ENCODE data around the gene MTERF4. TPM values are rescaled to one million over a fixed set of nuclear protein-coding genes. Genes with fewer than 3 reads are reported as not detected.

MTERF4 gene
- total RNA-seq, 1 experiment from 2014 or later: 32.4 TPM

- DNase-seq: no peak
- H3K36me3 ChIP-seq (replicated peaks; ENCODE audit: control insufficient read depth, insufficient read depth, low read length): peaks cover 16% of the 10 kb centered on the region
- no peak overlapping the region for H3K4me3 ChIP-seq (ENCODE audit: insufficient read depth, low read depth, low read length)
- H3K27me3 ChIP-seq (ENCODE audit: control insufficient read depth, insufficient read depth, low read length): no peaks in the 10 kb centered on the region
Measured at GRCh38 chr2:241139531-241140444, 37.7 kb upstream of the MTERF4 start.

GRCh38 chr2:241138471-241138870 lies 36.4 kb upstream of the MTERF4 start:
- H3K36me3 ChIP-seq (replicated peaks; ENCODE audit: control insufficient read depth, insufficient read depth, low read length): peaks cover 16% of the 10 kb centered on the region
- no peak for DNase-seq
- H3K27me3 ChIP-seq (ENCODE audit: control insufficient read depth, insufficient read depth, low read length): no peaks in the 10 kb centered on the region
- H3K4me3 ChIP-seq (ENCODE audit: insufficient read depth, low read depth, low read length): no peak overlapping the region

- peaks cover 17% of the 10 kb centered on the region for H3K36me3 ChIP-seq (replicated peaks; ENCODE audit: control insufficient read depth, insufficient read depth, low read length)
- no peak overlapping the region for H3K4me3 ChIP-seq (ENCODE audit: insufficient read depth, low read depth, low read length)
- no peaks in the 10 kb centered on the region for H3K27me3 ChIP-seq (ENCODE audit: control insufficient read depth, insufficient read depth, low read length)
- DNase-seq: no peak
Measured at GRCh38 chr2:241137276-241138190, 35.4 kb upstream of the MTERF4 start.

GRCh38 chr2:241136661-241137260 lies 34.7 kb upstream of the MTERF4 start:
- DNase-seq: no peak
- H3K4me3 ChIP-seq (ENCODE audit: insufficient read depth, low read depth, low read length): no peak overlapping the region
- no peaks in the 10 kb centered on the region for H3K27me3 ChIP-seq (ENCODE audit: control insufficient read depth, insufficient read depth, low read length)
- peaks cover 14% of the 10 kb centered on the region for H3K36me3 ChIP-seq (replicated peaks; ENCODE audit: control insufficient read depth, insufficient read depth, low read length)

GRCh38 chr2:241136191-241136590 lies 34.1 kb upstream of the MTERF4 start:
- H3K4me3 ChIP-seq (ENCODE audit: insufficient read depth, low read depth, low read length): no peak overlapping the region
- no peak for DNase-seq
- peaks cover 14% of the 10 kb centered on the region for H3K36me3 ChIP-seq (replicated peaks; ENCODE audit: control insufficient read depth, insufficient read depth, low read length)
- H3K27me3 ChIP-seq (ENCODE audit: control insufficient read depth, insufficient read depth, low read length): no peaks in the 10 kb centered on the region

- Histone ChIP-seq H3K27me3 (ENCODE audit: control insufficient read depth, insufficient read depth, low read length) (no peaks in the 10 kb centered on the region), H3K36me3 (replicated peaks; ENCODE audit: control insufficient read depth, insufficient read depth, low read length) (peaks cover 14% of the 10 kb centered on the region), H3K4me3 (ENCODE audit: insufficient read depth, low read depth, low read length) (no peak overlapping the region)
- DNase-seq: no peak
Measured at GRCh38 chr2:241135737-241136136, 33.6 kb upstream of the MTERF4 start.

- peaks cover 10% of the 10 kb centered on the region for H3K36me3 ChIP-seq (replicated peaks; ENCODE audit: control insufficient read depth, insufficient read depth, low read length)
- no peak for DNase-seq
- H3K27me3 ChIP-seq (ENCODE audit: control insufficient read depth, insufficient read depth, low read length): no peaks in the 10 kb centered on the region
- H3K4me3 ChIP-seq (ENCODE audit: insufficient read depth, low read depth, low read length): no peak overlapping the region
Measured at GRCh38 chr2:241134711-241135110, 32.6 kb upstream of the MTERF4 start.

- DNase-seq: no peak
- Histone ChIP-seq H3K27me3 (ENCODE audit: control insufficient read depth, insufficient read depth, low read length) (no peaks in the 10 kb centered on the region), H3K36me3 (replicated peaks; ENCODE audit: control insufficient read depth, insufficient read depth, low read length) (peaks cover 9% of the 10 kb centered on the region), H3K4me3 (ENCODE audit: insufficient read depth, low read depth, low read length) (no peak overlapping the region)
Measured at GRCh38 chr2:241133436-241133820, 31.3 kb upstream of the MTERF4 start.

- H3K27me3 ChIP-seq (ENCODE audit: control insufficient read depth, insufficient read depth, low read length): no peaks in the 10 kb centered on the region
- no peak for DNase-seq
- H3K4me3 ChIP-seq (ENCODE audit: insufficient read depth, low read depth, low read length): no peak overlapping the region
- peaks cover 8% of the 10 kb centered on the region for H3K36me3 ChIP-seq (replicated peaks; ENCODE audit: control insufficient read depth, insufficient read depth, low read length)
Measured at GRCh38 chr2:241132538-241133435, 30.7 kb upstream of the MTERF4 start.

GRCh38 chr2:241131531-241131930 lies 29.4 kb upstream of the MTERF4 start:
- peaks cover 8% of the 10 kb centered on the region for H3K36me3 ChIP-seq (replicated peaks; ENCODE audit: control insufficient read depth, insufficient read depth, low read length)
- H3K27me3 ChIP-seq (ENCODE audit: control insufficient read depth, insufficient read depth, low read length): no peaks in the 10 kb centered on the region
- DNase-seq: no peak
- H3K4me3 ChIP-seq (ENCODE audit: insufficient read depth, low read depth, low read length): no peak overlapping the region

GRCh38 chr2:241130316-241130715 lies 28.2 kb upstream of the MTERF4 start:
- DNase-seq: no peak
- no peaks in the 10 kb centered on the region for H3K27me3 ChIP-seq (ENCODE audit: control insufficient read depth, insufficient read depth, low read length)
- H3K36me3 ChIP-seq (replicated peaks; ENCODE audit: control insufficient read depth, insufficient read depth, low read length): peaks cover 10% of the 10 kb centered on the region
- H3K4me3 ChIP-seq (ENCODE audit: insufficient read depth, low read depth, low read length): no peak overlapping the region

- no peak for DNase-seq
- H3K27me3 ChIP-seq (ENCODE audit: control insufficient read depth, insufficient read depth, low read length): no peaks in the 10 kb centered on the region
- H3K36me3 ChIP-seq (replicated peaks; ENCODE audit: control insufficient read depth, insufficient read depth, low read length): peaks cover 10% of the 10 kb centered on the region
- no peak overlapping the region for H3K4me3 ChIP-seq (ENCODE audit: insufficient read depth, low read depth, low read length)
Measured at GRCh38 chr2:241129086-241129871, 27.2 kb upstream of the MTERF4 start.

- no peak for DNase-seq
- H3K27me3 ChIP-seq (ENCODE audit: control insufficient read depth, insufficient read depth, low read length): no peaks in the 10 kb centered on the region
- H3K4me3 ChIP-seq (ENCODE audit: insufficient read depth, low read depth, low read length): no peak overlapping the region
- H3K36me3 ChIP-seq (replicated peaks; ENCODE audit: control insufficient read depth, insufficient read depth, low read length): peaks cover 12% of the 10 kb centered on the region
Measured at GRCh38 chr2:241128266-241128665, 26.2 kb upstream of the MTERF4 start.
